Measurements from ENCODE around the gene RBM20.

- TF ChIP-seq CTCF (IDR thresholded peaks at IDR 0.05), result no peak
- TF ChIP-seq REST (IDR thresholded peaks at IDR 0.05; ENCODE audit: insufficient read depth in 1 of 2, low read depth in 2 of 2, low read length in 1 of 2), result no peak
- TF ChIP-seq SIN3A (IDR thresholded peaks at IDR 0.05; ENCODE audit: borderline replicate concordance, insufficient read depth, low read depth, low read length), result no peak
Observed at GRCh38 chr10:110750931-110751330, 106.8 kb downstream of the RBM20 start.

Measured in Panc1 (cell line).